ENCODE data around the gene ZNF414.

ZNF414 gene

DNA sequence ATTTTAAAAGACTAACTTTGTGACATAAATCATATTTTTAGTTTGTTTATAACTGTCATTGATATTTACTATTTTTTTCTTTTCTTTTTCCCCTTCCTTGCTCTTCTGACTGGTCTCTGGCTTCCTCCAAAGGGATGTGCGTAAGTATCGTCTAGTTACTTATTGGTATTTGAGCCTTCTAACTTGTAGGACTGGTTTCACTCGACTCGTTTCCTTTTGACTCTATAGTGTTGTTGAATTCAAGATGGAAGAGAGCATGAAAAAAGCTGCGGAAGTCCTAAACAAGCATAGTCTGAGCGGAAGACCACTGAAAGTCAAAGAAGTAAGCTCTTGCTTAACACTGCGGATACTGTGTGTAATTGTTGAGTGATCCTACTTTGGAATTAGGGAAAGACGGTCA, 50.6 kb downstream of the ZNF414 start:
- no peak for DNase-seq (ENCODE audit: low read depth)

- no peak for DNase-seq (ENCODE audit: low read depth)
These were observed 51.4 kb downstream of the ZNF414 start for GRCh38 chr19:8462571-8462970.

DNA sequence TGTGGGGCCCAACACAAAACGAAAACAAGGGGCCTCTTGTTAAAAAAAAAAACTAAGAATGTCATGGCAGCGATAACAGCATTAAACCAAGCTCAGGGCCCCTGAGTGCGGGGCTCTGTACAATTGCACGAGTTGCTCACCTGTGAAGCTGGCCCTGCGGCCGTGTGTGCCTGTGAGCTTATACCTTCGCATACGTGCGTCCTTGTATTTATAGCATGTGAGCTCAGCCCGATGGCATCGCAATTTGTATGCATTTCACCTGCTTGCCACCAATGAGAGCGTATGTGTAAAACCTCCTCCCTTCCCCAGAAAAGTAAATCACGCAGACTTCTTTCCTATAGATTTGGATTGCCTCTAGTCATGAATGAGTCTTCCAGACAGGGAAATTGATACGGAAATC, 52.1 kb downstream of the ZNF414 start:
- DNase-seq (ENCODE audit: low read depth) = no peak

DNA sequence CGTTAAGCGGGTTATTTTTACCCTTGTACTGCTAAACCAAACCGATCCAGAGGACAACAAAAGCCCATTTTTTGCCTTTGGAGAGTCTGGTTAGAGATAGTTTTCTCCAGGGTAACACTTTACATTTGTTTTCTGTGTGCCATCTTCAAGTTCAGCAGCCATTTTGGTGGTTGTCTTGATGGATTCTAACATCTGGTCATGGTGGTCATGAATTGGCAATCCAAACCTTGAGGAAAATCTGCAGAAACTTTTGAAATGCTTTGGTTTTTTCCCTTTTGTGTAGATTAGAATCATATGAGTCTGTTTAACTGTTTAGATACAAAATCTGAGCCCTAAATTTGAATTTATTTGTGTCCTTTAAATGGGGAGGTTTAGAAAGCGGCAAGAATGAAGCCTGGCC, 52.6 kb downstream of the ZNF414 start:
- DNase-seq (ENCODE audit: low read depth) = no peak

- no peak for DNase-seq (ENCODE audit: low read depth)
These were observed 53.3 kb downstream of the ZNF414 start for GRCh38 chr19:8460516-8461298.
